Activated naive CD4-positive, alpha-beta T cell treated with anti-CD3 and anti-CD28 coated beads, Interleukin-2, amount 50 U/mL, for 72 hours (primary cell): ENCODE results near the gene ELFN1. TPM values are rescaled to one million over a fixed set of nuclear protein-coding genes. Genes with fewer than 3 reads are reported as not detected.

Experiments used
- ATAC-seq, 2 donors: fragments of 150-1000 bp; cut with Tn5 transposase; 2 replicates each; pipeline ENCODE4 v1.10.0; 2021; ENCODE audit warnings: mild to moderate bottlenecking in 2 of 2, moderate library complexity in 2 of 2
- DNase-seq, 2 donors: peaks; one replicate each; pipeline ENCODE4 v3.0.0; 2021 to 2022; ENCODE audit warnings: low spot score in 2 of 2
- H3K27ac Mint-ChIP-seq, 2 donors: one replicate each; pipeline ENCODE4 v1.8.0; 2022; ENCODE audit warnings: mild to moderate bottlenecking in 2 of 2, mixed read lengths in 2 of 2
- H3K36me3 Mint-ChIP-seq, 2 donors: one replicate each; pipeline ENCODE4 v1.8.0; 2022; ENCODE audit warnings: mixed read lengths in 2 of 2
- H3K9me3 Mint-ChIP-seq, 2 donors: one replicate each; pipeline ENCODE4 v1.8.0; 2022; ENCODE audit warnings: mixed read lengths in 2 of 2
- total RNA-seq, 2 donors: library from RNA; stranded (reverse); gene quantifications; one replicate each; pipeline ENCODE4 v1.2.3, GENCODE V29; 2022

The ELFN1 gene
- total RNA-seq, 2 donors from 2014 or later: 0.07 TPM; not detected in 1

DNA sequence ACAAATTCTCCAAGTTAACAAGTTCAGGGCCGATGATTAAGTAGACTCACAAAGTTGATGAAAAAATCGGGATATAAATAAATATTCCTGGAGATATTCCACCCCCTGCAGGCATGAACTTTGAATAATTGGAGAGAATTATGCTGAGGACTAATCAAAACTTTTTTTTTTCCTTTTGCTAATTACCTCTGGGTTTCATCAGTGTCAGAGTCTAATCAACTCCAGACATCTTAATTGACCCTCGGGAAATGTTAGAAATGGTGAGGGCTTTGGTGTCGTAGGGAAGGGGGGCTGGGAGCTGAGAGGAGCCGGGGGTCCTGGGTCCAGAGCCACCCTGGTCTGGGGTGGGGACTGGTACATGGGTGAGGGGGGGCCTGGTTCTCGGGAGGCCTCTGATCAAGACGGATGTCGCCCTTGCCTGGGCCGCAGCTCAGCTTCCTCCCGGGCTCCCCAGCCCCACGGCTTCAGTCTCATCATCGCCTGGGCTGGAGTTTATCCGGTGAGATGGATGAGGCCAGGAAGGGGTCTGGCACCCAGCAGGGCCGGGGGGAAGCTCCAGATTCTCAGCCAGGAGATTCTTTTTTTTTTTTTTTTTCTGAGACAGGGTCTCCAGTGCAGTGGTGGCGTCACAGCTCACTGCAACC, 30.4 kb upstream of the ELFN1 start:
- Mint-ChIP-seq H3K36me3 (peaks cover 8 to 13% of the 10 kb centered on the region in 2 donors), H3K27ac (no peak overlapping the region), H3K9me3 (peaks cover 6 to 11% of the 10 kb centered on the region in 2 donors)
- DNase-seq: no peak
- no peak for ATAC-seq

DNA sequence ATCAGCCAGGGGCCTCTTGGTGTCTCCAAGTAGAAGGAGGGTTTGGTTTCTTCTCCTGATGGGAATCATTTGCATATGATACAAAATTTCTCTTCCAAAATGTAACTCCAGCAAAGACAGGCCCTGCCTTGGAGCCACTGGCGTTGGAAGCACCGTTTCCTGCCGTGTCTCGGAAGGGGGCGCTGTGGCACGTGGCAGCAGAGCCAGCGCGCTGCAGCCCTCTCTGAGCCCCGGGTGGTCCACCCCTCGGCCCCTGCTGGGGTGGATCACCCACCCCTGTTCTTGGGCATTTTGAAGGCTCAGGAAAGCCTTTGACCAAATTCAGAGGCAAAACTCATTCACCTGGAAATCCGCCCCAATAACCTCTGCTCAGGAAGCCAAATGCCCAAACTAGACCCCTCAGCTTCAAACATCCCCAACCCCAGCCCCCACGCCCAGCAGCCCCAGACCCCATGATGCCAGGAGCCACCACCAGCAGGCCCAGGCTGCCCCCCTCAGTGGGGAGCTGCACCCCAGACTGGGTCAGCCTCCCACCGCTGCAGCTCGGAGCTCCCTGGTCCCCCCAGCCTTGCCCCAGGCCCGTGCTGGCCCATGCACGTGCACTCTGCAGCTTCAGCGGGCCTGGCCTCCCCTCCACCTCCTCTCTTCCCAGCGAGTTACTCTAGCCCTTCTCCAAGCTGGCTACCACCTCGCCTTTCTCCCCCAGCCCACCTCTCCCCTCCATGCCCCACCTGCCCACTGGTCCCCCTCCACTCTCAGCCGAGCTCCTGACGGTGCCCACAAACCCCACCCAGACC, 29.5 kb upstream of the ELFN1 start:
- H3K27ac Mint-ChIP-seq: no peak overlapping the region
- ATAC-seq (no peak), DNase-seq (no peak)
- peaks cover 7 to 12% of the 10 kb centered on the region in 2 donors for H3K36me3 Mint-ChIP-seq
- peaks cover 6% of the 10 kb centered on the region in 2 donors for H3K9me3 Mint-ChIP-seq

DNA sequence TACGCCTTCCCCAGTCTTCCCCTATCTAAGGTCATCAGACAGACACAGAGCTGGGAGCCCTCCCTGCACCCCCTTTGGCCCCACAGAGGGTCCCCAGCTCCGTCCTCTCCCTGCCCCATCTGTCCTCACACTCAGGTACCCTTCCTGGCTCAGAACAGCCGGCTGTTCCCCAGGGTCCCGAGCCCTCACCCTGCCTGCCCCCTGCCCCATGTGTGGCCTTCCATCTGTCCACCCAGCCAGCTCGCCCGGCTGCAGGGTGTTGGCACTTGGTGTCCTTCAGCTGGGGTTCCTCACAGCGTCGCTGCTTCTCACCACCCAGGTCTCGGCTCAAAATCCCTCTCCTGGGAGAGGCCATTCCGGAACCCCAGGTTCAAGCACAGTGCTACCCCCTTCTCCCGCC, 28.9 kb upstream of the ELFN1 start:
- ATAC-seq (no peak), DNase-seq (no peak)
- Mint-ChIP-seq H3K9me3 (peaks cover 4 to 6% of the 10 kb centered on the region in 2 donors), H3K27ac (no peak overlapping the region), H3K36me3 (peaks cover under 1 to 6% of the 10 kb centered on the region in 2 donors)

DNA sequence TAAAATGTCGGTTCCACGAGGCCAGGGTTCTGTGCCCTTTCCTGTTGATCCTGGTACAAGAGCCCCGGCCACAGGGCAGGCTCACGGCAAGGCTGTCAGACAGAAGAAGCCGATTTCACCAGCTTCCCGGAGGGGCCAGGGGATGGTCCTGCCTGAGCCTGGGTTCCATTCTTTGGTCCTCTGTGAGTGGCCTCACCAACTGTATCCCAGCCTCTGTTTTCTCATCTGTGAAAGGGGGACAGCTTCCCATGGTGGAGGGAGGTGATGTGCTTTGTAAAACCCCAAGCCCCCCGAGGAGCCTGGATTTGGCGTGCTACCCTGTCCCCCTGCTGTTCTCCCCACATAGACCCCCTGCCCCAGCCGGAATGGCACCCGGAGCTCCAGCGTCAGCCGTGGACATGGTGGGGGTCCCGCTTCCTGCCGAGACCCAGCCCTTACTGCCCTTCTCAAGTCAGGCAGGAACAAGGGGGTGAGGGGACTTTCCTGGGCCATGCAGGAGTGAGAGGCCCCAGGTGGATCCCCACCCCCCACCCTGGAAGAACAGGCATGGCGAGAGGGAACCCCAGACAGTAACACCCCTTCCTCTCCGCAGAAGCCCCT, 28.3 kb upstream of the ELFN1 start:
- DNase-seq (no peak), ATAC-seq (no peak)
- Mint-ChIP-seq H3K27ac (no peak overlapping the region), H3K9me3 (peaks cover 4 to 6% of the 10 kb centered on the region in 2 donors), H3K36me3 (peaks cover 0 to 5% of the 10 kb centered on the region in 2 donors)

DNA sequence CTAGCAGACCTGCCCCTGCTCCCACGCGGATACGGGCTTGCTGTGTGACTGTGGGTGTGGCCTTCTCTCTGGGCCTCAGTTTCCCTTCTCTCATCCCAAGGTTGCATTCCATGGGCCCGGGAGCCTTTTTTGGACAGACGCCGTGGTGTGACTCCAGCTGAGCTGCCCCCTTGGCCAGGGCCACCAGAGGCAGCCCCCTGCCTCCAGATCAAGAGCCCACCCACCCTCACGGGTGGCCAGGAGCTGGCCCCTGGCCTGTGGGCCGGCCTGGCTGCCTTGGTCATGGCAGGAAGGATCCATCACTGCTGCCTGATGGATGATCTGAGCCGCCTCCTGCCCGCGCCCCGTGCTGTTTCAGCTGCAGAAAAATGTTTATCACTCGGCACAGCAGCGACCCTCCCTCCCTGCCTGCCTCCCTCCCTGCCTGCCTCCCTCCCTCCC, 27.8 kb upstream of the ELFN1 start:
- Mint-ChIP-seq H3K36me3 (peaks cover 0 to 1% of the 10 kb centered on the region in 2 donors), H3K27ac (no peak overlapping the region), H3K9me3 (peaks cover under 1% of the 10 kb centered on the region in 2 donors)
- DNase-seq (no peak), ATAC-seq (no peak)

DNA sequence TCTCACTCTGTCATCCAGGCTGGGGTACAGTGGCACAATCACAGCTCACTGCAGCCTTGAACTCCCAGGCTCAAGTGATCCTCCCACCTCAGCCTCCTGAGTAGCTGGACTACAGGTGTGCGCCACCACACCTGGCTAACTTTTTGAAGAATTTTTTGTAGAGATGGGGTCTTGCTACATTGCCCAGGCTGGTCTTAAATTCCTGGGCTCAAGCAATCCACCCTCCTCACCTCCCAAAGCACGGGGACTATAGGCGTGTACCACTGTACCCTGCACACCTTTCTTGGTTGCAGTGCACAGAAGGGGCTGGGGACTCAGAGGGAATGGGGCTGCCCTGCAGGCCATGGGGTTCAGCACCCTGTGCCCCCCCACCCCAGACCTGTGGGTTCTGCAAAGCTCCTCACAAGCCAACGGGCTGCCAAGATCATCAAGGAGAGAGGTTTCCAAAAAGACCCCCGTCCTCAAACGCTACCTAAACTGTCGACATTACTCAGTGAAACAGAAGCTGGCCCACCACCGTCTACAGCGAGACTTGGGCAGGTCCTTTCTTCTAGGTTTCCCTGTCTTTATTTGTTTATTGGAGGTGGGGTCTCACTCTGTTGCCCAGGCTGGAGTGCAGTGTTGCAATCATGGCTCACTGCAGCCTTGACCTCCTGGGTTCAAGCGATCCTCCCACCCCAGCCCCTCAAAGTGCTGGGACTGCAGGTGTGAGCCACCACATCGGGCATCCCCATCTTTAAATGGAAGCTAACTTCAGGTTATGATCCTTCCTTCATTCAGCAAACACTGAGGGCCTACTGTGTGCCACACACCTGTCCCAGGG, 26.6 kb upstream of the ELFN1 start:
- ATAC-seq (no peak), DNase-seq (no peak)
- no peaks in the 10 kb centered on the region for H3K36me3 Mint-ChIP-seq
- no peak overlapping the region for H3K27ac Mint-ChIP-seq
- no peaks in the 10 kb centered on the region for H3K9me3 Mint-ChIP-seq

DNA sequence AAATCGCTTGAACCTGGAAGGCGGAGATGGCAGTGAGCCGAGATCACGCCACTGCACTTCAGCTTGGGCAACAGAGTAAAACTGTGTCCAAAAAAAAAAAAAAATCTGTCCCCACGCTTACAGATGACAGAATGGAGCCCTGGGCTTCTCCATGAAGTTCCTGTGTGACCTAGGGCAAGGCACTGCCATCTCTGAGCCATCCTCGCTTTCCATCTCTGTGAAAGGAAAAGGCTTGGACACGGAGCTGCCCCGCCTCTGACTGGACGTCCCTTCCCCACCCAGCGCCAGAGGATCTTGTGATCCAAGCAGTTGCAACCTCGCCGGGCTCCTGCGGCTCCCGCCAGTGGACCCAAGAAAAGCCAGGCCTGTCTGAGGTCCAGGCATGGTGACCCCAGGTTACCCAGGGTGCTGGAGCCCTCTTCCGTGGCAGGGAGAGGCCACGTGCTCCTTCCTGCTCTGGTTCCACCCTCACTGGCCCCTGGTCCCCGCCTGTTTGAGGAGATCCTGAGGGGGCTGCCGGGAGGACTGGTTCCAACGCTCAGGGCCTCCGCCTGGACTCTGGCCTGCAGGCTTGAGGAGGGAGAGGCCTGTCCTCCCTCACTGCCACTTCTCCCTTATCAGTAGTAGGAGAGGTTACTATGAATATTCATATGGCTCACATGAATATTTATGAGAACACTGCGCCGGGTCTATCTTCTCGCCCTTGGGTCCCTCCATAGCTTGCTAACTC, 25.6 kb upstream of the ELFN1 start:
- ATAC-seq: no peak
- H3K9me3 Mint-ChIP-seq: no peaks in the 10 kb centered on the region
- no peak for DNase-seq
- no peaks in the 10 kb centered on the region for H3K36me3 Mint-ChIP-seq
- H3K27ac Mint-ChIP-seq: no peak overlapping the region

DNA sequence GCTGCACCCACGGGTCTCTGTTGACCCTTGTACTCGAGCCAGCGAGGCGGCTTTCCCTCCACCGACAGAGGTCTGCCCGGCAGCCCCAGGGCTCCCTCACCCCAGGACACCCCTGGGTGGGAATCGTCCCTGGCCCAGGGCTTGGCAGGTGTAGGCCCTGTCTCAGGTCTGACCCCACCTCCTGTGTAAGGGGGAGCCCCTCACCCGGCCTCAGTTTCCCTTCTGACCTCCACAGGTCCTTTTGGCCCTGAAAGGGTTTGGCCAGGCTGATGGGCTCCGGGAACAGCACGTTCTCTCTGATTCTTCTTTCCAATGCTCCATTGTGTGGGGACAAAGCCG, 25.0 kb upstream of the ELFN1 start:
- no peak overlapping the region for H3K27ac Mint-ChIP-seq
- no peak for ATAC-seq
- no peaks in the 10 kb centered on the region for H3K9me3 Mint-ChIP-seq
- no peaks in the 10 kb centered on the region for H3K36me3 Mint-ChIP-seq
- DNase-seq: no peak

DNA sequence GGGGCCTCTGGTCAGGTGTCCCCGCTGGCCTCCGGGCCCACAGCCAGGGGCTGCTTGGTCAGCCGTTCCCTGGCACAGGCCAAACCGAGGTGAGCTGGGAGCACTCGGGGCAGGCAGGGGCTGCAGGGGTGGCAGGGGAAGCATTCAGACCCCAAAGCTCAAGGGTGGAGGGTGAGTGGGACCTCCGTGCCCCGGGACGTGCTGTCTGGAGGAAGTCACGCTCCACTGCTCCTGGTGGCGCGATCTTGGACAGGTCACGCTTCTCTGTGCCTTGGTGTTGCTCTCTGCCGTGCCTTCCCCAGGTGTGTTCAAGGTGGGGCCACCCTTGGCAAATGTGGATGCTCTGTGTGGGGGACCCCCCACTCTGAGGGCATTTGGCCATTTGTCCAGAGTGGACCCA, 24.6 kb upstream of the ELFN1 start:
- Mint-ChIP-seq H3K36me3 (no peaks in the 10 kb centered on the region), H3K9me3 (no peaks in the 10 kb centered on the region), H3K27ac (no peak overlapping the region)
- ATAC-seq (no peak), DNase-seq (no peak)

DNA sequence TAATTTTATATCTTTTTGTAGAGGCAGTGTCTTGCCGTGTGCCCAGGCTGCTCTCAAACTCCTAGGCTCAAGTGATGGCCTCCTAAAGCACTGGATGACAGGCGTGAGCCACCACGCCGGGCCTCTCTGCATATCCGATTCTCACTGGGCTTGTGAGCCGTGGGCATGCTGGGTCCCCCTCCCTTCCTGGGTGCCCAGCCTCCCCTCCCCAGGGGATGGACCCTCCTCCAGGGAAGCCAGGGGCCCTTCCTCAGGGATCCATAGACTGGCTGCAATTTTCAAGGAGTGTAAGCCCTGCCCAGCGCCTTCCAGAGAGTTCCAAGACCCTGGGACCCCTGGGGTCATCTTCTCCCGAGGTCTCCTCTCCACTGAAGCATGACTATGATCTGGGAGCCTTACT, 23.7 kb upstream of the ELFN1 start:
- no peaks in the 10 kb centered on the region for H3K36me3 Mint-ChIP-seq
- no peak overlapping the region for H3K27ac Mint-ChIP-seq
- H3K9me3 Mint-ChIP-seq: no peaks in the 10 kb centered on the region
- DNase-seq (no peak), ATAC-seq (no peak)

DNA sequence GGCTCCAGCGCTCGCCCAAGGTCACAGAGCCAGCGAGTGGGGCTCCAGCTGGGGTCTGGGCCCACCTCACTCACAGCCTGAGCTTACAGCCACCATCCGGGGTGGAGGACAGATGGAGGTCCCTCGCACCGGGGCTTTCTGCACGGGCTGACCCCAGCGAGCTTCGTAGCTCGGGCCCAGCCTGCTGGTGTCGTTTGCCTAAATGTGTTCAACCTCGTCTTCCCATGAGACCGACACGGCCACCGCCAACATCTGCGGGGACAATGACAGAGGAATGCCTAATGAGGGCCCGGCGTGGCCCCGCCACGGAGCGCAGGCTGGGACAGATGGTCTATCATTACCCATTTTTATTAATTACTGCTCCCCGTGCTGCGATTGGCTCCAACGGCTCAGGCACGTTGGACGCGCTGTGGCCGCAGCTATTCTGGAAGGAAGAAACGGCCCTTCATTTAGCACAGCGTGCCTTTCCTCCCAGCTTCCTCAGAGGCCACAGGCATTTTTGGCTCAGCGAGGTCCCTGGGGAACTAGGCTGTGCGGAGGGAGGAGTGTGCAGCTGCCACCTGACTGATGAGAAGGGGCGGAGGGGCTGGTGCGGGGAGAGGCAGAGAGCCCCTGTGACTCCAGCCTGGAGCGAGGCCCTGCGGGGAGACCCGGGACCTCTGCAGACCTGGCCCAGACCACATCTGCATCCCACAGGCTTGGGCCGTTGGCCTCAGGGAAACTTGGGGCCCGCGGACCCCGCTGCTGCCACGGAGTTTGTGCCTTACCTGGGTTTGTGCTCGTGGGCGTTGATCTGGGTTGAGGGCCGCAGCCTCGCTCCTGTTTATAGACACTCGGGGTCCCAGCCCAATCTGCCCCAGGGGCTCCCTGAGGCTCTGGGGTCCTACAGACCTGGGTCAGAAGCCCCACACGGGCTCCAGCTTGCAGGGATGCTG, 22.9 kb upstream of the ELFN1 start:
- DNase-seq (no peak), ATAC-seq (no peak)
- Mint-ChIP-seq H3K27ac (no peak overlapping the region), H3K36me3 (no peaks in the 10 kb centered on the region), H3K9me3 (no peaks in the 10 kb centered on the region)

DNA sequence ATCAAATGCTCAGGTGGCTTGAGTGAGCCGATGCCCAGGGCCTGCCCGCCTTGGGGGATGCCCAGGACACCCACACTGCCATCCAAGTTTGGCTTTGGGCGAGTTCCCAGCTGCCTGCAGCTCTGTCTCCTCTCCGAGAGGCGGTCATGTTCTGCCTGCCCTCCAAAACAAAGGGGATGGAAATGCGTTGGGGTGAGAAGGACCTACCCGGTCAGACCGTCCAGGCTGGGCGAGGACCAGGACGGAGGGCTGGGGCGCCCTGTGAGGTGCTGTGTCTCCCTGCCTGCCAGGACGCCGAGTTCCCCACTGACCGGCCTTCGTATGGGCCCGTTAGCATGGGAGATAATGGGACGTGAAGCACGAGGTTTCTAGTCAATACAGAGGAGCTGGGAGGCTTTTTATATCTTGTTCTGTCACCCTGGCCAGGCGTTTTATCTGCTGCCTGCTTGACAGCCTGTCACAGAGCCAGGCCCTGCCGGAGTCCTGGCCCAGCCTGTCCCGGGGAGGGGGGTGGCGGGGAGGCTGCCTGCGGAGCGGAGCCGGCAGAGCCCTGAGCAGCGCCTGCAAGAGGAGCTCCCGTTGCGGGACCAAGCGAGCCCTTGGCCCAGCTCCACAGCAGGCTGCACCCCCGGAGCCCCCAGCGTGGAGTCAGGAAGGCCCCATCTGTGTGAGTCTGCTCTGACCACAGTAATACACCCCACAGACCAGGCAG, 22.0 kb upstream of the ELFN1 start:
- Mint-ChIP-seq H3K36me3 (no peaks in the 10 kb centered on the region), H3K27ac (no peak overlapping the region)
- ATAC-seq: no peak

DNA sequence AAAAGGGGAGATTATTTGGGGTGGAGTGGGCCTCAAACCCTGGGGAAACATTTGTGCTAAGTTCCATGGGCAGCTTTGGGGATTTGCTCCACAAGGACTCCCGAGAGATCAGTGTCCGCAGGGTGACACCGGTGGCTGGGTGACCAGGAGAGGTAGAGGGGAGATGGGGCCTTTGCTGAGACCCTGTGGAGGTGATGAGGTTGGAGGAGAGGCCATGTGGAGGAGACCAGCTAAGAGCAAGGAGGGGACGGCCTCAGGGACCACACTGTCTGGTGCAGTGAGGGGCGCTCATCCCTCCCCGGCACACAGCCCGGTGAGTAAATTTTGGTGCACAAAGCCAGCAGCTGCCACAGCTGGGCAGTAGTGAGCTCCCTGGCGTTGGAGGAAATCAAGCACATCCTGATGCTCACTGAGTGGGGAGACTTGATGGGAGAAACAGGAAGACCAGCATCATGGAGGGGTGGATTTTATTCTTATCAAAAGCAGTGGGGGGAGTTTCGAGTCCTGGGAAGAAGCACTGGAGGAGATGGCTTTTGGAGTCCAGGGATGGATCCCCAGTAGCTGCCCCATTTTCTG, 20.2 kb upstream of the ELFN1 start:
- DNase-seq (no peak), ATAC-seq (no peak)
- no peak overlapping the region for H3K27ac Mint-ChIP-seq
- no peaks in the 10 kb centered on the region for H3K9me3 Mint-ChIP-seq
- H3K36me3 Mint-ChIP-seq: no peaks in the 10 kb centered on the region

More for the DNA sequence above, 22.0 kb upstream of the ELFN1 start:
- DNase-seq: no peak
- no peaks in the 10 kb centered on the region for H3K9me3 Mint-ChIP-seq

DNA sequence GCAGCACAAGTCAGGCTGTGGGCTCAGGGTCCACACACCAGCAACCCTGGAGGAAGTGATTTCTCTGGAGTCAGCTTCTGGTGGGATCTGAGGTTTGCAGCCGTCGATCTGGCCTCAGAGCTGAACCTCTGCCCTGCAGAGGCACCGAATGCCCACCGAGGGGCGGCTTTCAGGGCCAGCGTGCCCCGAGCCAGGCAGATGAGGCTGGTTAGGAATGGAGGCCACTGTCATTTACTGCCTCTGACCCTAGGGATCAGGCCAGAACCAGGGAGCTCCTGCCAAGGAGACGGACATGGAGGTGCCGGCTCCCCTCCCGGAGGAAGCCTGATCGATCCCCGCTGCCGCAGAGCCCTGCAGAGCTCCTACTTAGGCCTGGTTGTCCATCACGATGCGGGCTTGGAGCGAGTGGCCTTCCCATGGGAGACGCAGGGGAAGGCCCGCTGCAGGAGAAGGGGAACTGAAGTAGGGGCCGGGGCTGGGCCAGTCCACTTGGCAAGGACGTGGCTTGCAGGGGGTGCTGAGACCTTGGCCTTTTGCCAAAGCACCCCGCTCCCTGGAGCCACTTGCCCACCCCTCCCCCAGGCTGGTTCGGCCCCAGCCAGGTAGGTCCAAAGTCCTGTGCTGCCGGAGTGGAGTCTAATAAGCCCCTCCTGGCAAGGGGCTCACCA, 19.6 kb upstream of the ELFN1 start:
- H3K9me3 Mint-ChIP-seq: no peaks in the 10 kb centered on the region
- no peaks in the 10 kb centered on the region for H3K36me3 Mint-ChIP-seq
- no peak for DNase-seq
- H3K27ac Mint-ChIP-seq: no peak overlapping the region
- no peak for ATAC-seq
